GM08714 (cell line): ENCODE data around the gene RHNO1.

ENCODE experiments used
- H3K4me3 ChIP-seq: fragments of 200-500 bp; sonication (Bioruptor generic); 2 replicates; pipeline ENCODE4 v1.5.1; 2014; ENCODE audit warnings: mild to moderate bottlenecking, low read length, inconsistent platforms
- ZNF274 ChIP-seq: IDR thresholded peaks from 2 replicates; pipeline ENCODE4 v1.6.1; 2012; ENCODE audit warnings: mild to moderate bottlenecking, low read depth, low read length

RHNO1 gene

GRCh38 chr12:2902272-2902880 is 25.4 kb downstream of the RHNO1 start:
- H3K4me3 ChIP-seq, result no peak overlapping the region
- TF ChIP-seq ZNF274, result no peak

GRCh38 chr12:2904260-2904659 is 27.2 kb downstream of the RHNO1 start:
- no peak for TF ChIP-seq ZNF274
- no peak overlapping the region for H3K4me3 ChIP-seq

GRCh38 chr12:2912216-2912575 is 35.2 kb downstream of the RHNO1 start:
- no peak overlapping the region for H3K4me3 ChIP-seq
- no peak for TF ChIP-seq ZNF274

- H3K4me3 ChIP-seq, result no peak overlapping the region
- TF ChIP-seq ZNF274, result no peak
These were observed 42.2 kb downstream of the RHNO1 start for GRCh38 chr12:2919249-2919648.

- TF ChIP-seq ZNF274, result no peak
- H3K4me3 ChIP-seq, result no peak overlapping the region
These were observed 45.3 kb downstream of the RHNO1 start for GRCh38 chr12:2922329-2922728.

GRCh38 chr12:2923057-2923456 is 46.0 kb downstream of the RHNO1 start:
- no peak for TF ChIP-seq ZNF274

GRCh38 chr12:2924019-2924418 is 47.0 kb downstream of the RHNO1 start:
- no peak overlapping the region for H3K4me3 ChIP-seq
- TF ChIP-seq ZNF274, result no peak

More at GRCh38 chr12:2923057-2923456, 46.0 kb downstream of the RHNO1 start:
- H3K4me3 ChIP-seq, result no peak overlapping the region

GRCh38 chr12:2925322-2925995 is 48.4 kb downstream of the RHNO1 start:
- no peak for TF ChIP-seq ZNF274
- H3K4me3 ChIP-seq, result no peak overlapping the region

GRCh38 chr12:2930865-2931264 is 53.8 kb downstream of the RHNO1 start:
- no peak for TF ChIP-seq ZNF274
- no peak overlapping the region for H3K4me3 ChIP-seq

GRCh38 chr12:2933586-2933985 is 56.6 kb downstream of the RHNO1 start:
- no peak for TF ChIP-seq ZNF274
- H3K4me3 ChIP-seq, result no peak overlapping the region

- TF ChIP-seq ZNF274, result no peak
- no peak overlapping the region for H3K4me3 ChIP-seq
These were observed 57.3 kb downstream of the RHNO1 start for GRCh38 chr12:2934371-2934770.

- no peak for TF ChIP-seq ZNF274
- no peak overlapping the region for H3K4me3 ChIP-seq
These were observed 59.3 kb downstream of the RHNO1 start for GRCh38 chr12:2936301-2936700.

- H3K4me3 ChIP-seq, result no peak overlapping the region
- TF ChIP-seq ZNF274, result no peak
These were observed 60.5 kb downstream of the RHNO1 start for GRCh38 chr12:2937500-2937899.
